GM12873 (cell line): ENCODE results near the gene ZBBX.

Experiments used
- TF ChIP-seq, protein P1 (sequence below): IDR thresholded peaks from 2 replicates; pipeline ENCODE4 v1.5.1; 2012; ENCODE audit warnings: low read depth, mild to moderate bottlenecking, moderate library complexity, low read length, control low read depth; ENCODE audit not compliant: insufficient read depth; ENCODE audit errors: missing control alignments

ZBBX gene

GRCh38 chr3:167346171-167346570 lies 33.9 kb downstream of the ZBBX start:
- TF ChIP-seq, protein P1, sequence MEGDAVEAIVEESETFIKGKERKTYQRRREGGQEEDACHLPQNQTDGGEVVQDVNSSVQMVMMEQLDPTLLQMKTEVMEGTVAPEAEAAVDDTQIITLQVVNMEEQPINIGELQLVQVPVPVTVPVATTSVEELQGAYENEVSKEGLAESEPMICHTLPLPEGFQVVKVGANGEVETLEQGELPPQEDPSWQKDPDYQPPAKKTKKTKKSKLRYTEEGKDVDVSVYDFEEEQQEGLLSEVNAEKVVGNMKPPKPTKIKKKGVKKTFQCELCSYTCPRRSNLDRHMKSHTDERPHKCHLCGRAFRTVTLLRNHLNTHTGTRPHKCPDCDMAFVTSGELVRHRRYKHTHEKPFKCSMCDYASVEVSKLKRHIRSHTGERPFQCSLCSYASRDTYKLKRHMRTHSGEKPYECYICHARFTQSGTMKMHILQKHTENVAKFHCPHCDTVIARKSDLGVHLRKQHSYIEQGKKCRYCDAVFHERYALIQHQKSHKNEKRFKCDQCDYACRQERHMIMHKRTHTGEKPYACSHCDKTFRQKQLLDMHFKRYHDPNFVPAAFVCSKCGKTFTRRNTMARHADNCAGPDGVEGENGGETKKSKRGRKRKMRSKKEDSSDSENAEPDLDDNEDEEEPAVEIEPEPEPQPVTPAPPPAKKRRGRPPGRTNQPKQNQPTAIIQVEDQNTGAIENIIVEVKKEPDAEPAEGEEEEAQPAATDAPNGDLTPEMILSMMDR: no peak

DNA sequence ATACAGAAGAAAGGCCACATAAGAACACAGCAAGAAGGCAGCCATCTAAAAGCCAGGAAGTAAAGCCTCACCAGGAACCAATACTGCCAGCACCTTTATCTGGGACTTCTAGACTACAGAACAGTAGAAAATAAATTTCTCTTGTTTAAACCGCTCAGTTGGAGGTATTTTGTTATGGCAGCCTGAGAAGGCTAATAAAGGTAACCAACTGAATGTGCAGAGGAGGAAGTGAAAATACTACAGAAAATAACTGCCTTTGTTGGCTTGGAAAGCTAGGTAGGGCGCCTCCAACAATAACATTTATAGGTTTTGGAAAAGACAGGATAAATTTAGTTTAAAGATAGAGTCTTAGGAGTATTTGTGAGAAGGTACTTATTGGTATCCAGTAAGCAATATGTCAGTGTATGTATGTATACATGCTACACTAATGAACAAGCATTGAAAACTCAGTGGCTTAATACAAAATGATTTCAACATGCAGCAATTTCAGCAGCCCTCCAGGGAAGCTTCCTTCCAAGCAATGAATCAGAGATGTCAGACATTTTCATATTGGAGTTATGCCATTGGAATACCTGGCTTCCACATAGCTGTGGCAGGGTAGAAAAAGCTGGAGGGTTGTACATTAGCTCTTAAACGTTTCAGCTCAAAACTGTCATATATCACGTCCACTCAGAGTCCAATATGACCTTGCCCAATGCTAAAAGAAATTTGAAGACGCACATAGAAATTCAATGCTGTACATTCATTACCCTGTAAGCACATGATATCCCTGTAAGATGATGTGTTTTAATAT lies 48.9 kb downstream of the ZBBX start:
- TF ChIP-seq, protein P1: no peak

- TF ChIP-seq, protein P1: no peak
Observed at GRCh38 chr3:167323572-167323971, 56.5 kb downstream of the ZBBX start.

DNA sequence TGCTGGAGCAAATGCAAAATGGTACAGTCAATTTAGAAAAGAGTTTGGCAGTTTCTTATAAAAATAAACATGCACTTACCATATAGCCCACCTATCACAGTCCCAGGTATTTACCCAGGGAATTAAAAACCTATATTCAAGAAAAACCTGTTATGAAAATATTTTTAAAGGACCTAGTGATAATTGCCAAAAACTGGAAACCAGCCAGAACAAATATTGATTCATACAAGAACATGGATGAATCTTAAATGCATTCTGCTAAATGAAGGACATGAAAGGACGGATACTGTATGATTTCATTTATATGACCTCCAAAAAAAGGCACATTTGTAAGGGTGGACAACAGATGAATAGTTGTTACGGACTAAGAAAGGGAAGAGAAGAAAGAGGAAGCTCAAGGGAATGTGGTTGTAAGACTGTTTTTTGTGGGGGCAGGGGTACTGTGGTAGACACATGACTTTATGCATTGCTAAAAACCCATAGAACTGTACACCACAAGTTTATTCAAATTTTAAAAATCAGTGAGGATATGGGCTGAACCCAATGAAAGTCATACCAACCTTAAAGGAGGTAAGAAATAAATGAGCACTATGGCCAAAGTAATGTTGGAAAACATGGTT lies 61.0 kb downstream of the ZBBX start:
- TF ChIP-seq, protein P1: no peak

- TF ChIP-seq, protein P1: no peak
Observed at GRCh38 chr3:167318306-167318705, 61.8 kb downstream of the ZBBX start.

DNA sequence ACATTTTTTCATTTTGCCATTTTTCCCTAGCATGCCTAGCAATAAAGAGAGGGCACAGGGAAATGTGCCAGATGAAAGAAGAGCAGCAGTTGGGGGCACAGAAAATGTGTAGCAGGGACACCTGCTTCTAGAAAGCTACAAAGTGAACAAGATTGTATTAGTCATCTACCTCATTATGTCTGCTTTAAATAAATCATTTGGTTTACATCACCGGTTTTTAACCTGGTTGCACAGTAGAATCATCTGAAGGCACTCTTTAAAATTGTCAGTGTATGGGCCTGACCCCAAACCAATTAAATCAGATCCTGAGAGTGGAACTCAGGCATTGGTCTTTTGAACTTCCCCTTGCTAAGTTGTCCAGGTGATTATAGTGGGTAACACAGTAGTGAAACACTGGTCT lies 73.8 kb downstream of the ZBBX start:
- TF ChIP-seq, protein P1: no peak

GRCh38 chr3:167305340-167305890 lies 74.7 kb downstream of the ZBBX start:
- TF ChIP-seq, protein P1: no peak
